ENCODE data around the gene ZFY. TPM values are rescaled to one million over a fixed set of nuclear protein-coding genes. Genes with fewer than 3 reads are reported as not detected.
"Not testable (repeated sequence)": the region's sequence is repeated elsewhere in the genome, so short reads cannot be mapped to it uniquely, and the experiment has no call there.

The ZFY gene
- total and polyA plus RNA-seq, 8 donors = 2.9 to 14.8 (median 4.0) TPM; not detected in 3

GRCh38 chrY:2972708-2973107, 37.5 kb downstream of the ZFY start:
- intact Hi-C loops (cut with DNase I; ENCODE audit: low total_unique reads) = no loop called here
- no peak for DNase-seq
- Histone ChIP-seq H3K36me3 (peaks cover 0 to 21% (median 0%) of the 10 kb centered on the region in 4 donors), H3K9me3 (no peaks in the 10 kb centered on the region), H3K4me1 (peaks cover 0 to 15% (median 0%) of the 10 kb centered on the region in 4 donors), H3K4me3 (no peak overlapping the region), H3K27ac (no peak overlapping the region), H3K27me3 (no peaks in the 10 kb centered on the region)
- no peak for TF ChIP-seq POLR2AphosphoS5 (IDR thresholded peaks at IDR 0.05)
- TF ChIP-seq POLR2A (IDR thresholded peaks at IDR 0.05) = no peak
- TF ChIP-seq EP300 (IDR thresholded peaks at IDR 0.05) = no peak
- TF ChIP-seq CTCF (IDR thresholded peaks at IDR 0.05) = no peak
- 13 to 29% (median 27%) methylated on average over 1 of the region's 1 CpG; no CpG with 5 or more reads in 2 of the 5 donors for WGBS, 5 donors

GRCh38 chrY:2973110-2973751, 38.0 kb downstream of the ZFY start:
- WGBS, 5 donors = 72 to 89% (median 80%) methylated on average over 5 of the region's 5 CpGs; no CpG with 5 or more reads in 2 of the 5 donors
- H3K27me3 ChIP-seq = no peaks in the 10 kb centered on the region
- DNase-seq = no peak
- H3K36me3 ChIP-seq = peaks cover 0 to 26% (median 0%) of the 10 kb centered on the region in 4 donors
- intact Hi-C loops (cut with DNase I; ENCODE audit: low total_unique reads) = no loop called here
- TF ChIP-seq POLR2A (IDR thresholded peaks at IDR 0.05) (no peak), EP300 (IDR thresholded peaks at IDR 0.05) (no peak), POLR2AphosphoS5 (IDR thresholded peaks at IDR 0.05) (no peak), CTCF (IDR thresholded peaks at IDR 0.05) (no peak)
- H3K4me1 ChIP-seq = peaks cover 0 to 15% (median 0%) of the 10 kb centered on the region in 4 donors
- no peaks in the 10 kb centered on the region for H3K9me3 ChIP-seq
- no peak overlapping the region for H3K4me3 ChIP-seq
- no peak overlapping the region for H3K27ac ChIP-seq

GRCh38 chrY:2979283-2979682, 44.1 kb downstream of the ZFY start:
- H3K9me3 ChIP-seq = no peaks in the 10 kb centered on the region
- H3K4me1 ChIP-seq = no peaks in the 10 kb centered on the region
- TF ChIP-seq POLR2A (IDR thresholded peaks at IDR 0.05) = no peak
- TF ChIP-seq EP300 (IDR thresholded peaks at IDR 0.05) = no peak
- no peak for TF ChIP-seq CTCF (IDR thresholded peaks at IDR 0.05)
- TF ChIP-seq POLR2AphosphoS5 (IDR thresholded peaks at IDR 0.05) = no peak
- 90 to 95% (median 93%) methylated on average over 6 of the region's 6 CpGs; no CpG with 5 or more reads in 2 of the 5 donors for WGBS, 5 donors
- no peak overlapping the region for H3K27ac ChIP-seq
- peaks cover 0 to 48% (median 0%) of the 10 kb centered on the region in 4 donors for H3K36me3 ChIP-seq
- no peak overlapping the region for H3K4me3 ChIP-seq
- intact Hi-C loops (cut with DNase I; ENCODE audit: low total_unique reads) = no loop called here
- H3K27me3 ChIP-seq = no peaks in the 10 kb centered on the region
- DNase-seq = no peak

GRCh38 chrY:2984491-2984890, 49.3 kb downstream of the ZFY start:
- Histone ChIP-seq H3K27ac (no peak overlapping the region), H3K4me3 (no peak overlapping the region), H3K27me3 (no peaks in the 10 kb centered on the region), H3K4me1 (no peaks in the 10 kb centered on the region), H3K9me3 (no peaks in the 10 kb centered on the region), H3K36me3 (peaks cover 0 to 10% (median 0%) of the 10 kb centered on the region in 4 donors)
- DNase-seq = no peak
- intact Hi-C loops (cut with DNase I; ENCODE audit: low total_unique reads) = no loop called here
- TF ChIP-seq CTCF (IDR thresholded peaks at IDR 0.05) = no peak
- TF ChIP-seq POLR2AphosphoS5 (IDR thresholded peaks at IDR 0.05) = no peak
- no peak for TF ChIP-seq EP300 (IDR thresholded peaks at IDR 0.05)
- no peak for TF ChIP-seq POLR2A (IDR thresholded peaks at IDR 0.05)
- WGBS, 5 donors = 86 to 94% (median 86%) methylated on average over 5 of the region's 5 CpGs; no CpG with 5 or more reads in 2 of the 5 donors

- H3K4me1 ChIP-seq; intact Hi-C loops (cut with DNase I; ENCODE audit: low total_unique reads); H3K4me3 ChIP-seq; H3K36me3 ChIP-seq; DNase-seq; H3K27me3 ChIP-seq; H3K9me3 ChIP-seq; H3K27ac ChIP-seq: not testable (repeated sequence)
- 92 to 94% (median 93%) methylated on average over 7 to 8 of the region's 8 CpGs; no CpG with 5 or more reads in 2 of the 5 donors for whole genome bisulfite sequencing, 5 donors
Observed at GRCh38 chrY:2987178-2987577, 52.0 kb downstream of the ZFY start.

- DNase-seq; intact Hi-C loops (cut with DNase I; ENCODE audit: low total_unique reads); H3K27me3 ChIP-seq; H3K4me3 ChIP-seq; H3K27ac ChIP-seq; H3K36me3 ChIP-seq; H3K9me3 ChIP-seq: not testable (repeated sequence)
- H3K4me1 ChIP-seq = peaks cover 0 to 13% (median 0%) of the 10 kb centered on the region in 4 donors
- 94 to 99% (median 95%) methylated on average over 14 of the region's 14 CpGs; no CpG with 5 or more reads in 2 of the 5 donors for WGBS, 5 donors
Observed at GRCh38 chrY:2997369-2997768, 62.2 kb downstream of the ZFY start.

Data from stomach (tissue), 9 donors.